GM12878 (cell line): Measurements from ENCODE around the gene NKAP. TPM values are rescaled to one million over a fixed set of nuclear protein-coding genes. Genes with fewer than 3 reads are reported as not detected.

Source experiments
- ATAC-seq: fragments of 200-7000 bp; cut with Tn5 transposase; 3 replicates; pipeline ENCODE4 v1.9.1; 2020; ENCODE audit warnings: mild to moderate bottlenecking, moderate library complexity
- BruUV-seq: library from RNA; stranded (reverse); fragments of 400-500 nt; replicated peaks from 2 replicates; lab custom pipeline; 2021; lab: Mats Ljungman, UMichigan
- CTCF ChIA-PET: fragments of 300-600 bp; sonication (Branson Sonifier 250); formaldehyde crosslinking; extraction: SDS; loops from one replicate; lab custom pipeline; 2021; ENCODE audit warnings: inconsistent platforms; lab: Yijun Ruan, JAX
- POLR2A ChIA-PET: fragments of 350-600 bp; formaldehyde crosslinking; extraction: SDS; loops from one replicate; lab custom pipeline; 2021; ENCODE audit warnings: inconsistent platforms; lab: Charles Lee
- RAD21 ChIA-PET: fragments of 300-600 bp; sonication (Branson Sonifier 250); formaldehyde crosslinking; loops from one replicate; lab custom pipeline; 2023; ENCODE audit warnings: antibody characterized with exemption; ENCODE audit not compliant: unreplicated experiment; lab: Charles Lee
- SMC1A ChIA-PET: fragments of 300-600 bp; sonication (Branson Sonifier 250); formaldehyde crosslinking; loops from one replicate; lab custom pipeline; 2023; ENCODE audit not compliant: unreplicated experiment, uncharacterized antibody; lab: Charles Lee
- DNase-seq: peaks from one replicate; pipeline ENCODE4 v3.0.0-alpha.2; 2011; ENCODE audit warnings: low read depth, low spot score
- FAIRE-seq: peaks from 3 replicates; lab custom pipeline; 2011; peaks lifted over from hg19 to GRCh38; lab: Jason Lieb, UNC
- H2AFZ ChIP-seq: 2 replicates; pipeline ENCODE4 v1.6.0; 2011; ENCODE audit warnings: low read depth, low read length, control low read depth; ENCODE audit not compliant: control insufficient read depth
- H3K27ac ChIP-seq: 2 replicates; pipeline ENCODE4 v1.5.1; 2011; ENCODE audit warnings: control low read depth; ENCODE audit not compliant: control insufficient read depth, insufficient read depth
- H3K27me3 ChIP-seq, 2 experiments: replicated peaks in 1 of 2; 2 replicates each; pipeline versions ENCODE4 v1.6.0 to v1.6.1; 2011; ENCODE audit warnings: low read length in 1 of 2; ENCODE audit not compliant: control insufficient read depth in 2 of 2, insufficient read depth in 2 of 2
- H3K36me3 ChIP-seq, 2 experiments: 2 replicates each; pipeline ENCODE4 v1.5.1; 2011; ENCODE audit warnings: low read length in 1 of 2; ENCODE audit not compliant: control insufficient read depth in 2 of 2, insufficient read depth in 2 of 2
- H3K4me1 ChIP-seq: 2 replicates; pipeline ENCODE4 v1.6.1; 2011; ENCODE audit warnings: mild to moderate bottlenecking, low read length, moderate library complexity, mixed read lengths; ENCODE audit not compliant: control insufficient read depth, insufficient read depth
- H3K4me2 ChIP-seq: 2 replicates; pipeline ENCODE4 v1.6.0; 2011; ENCODE audit warnings: control low read depth; ENCODE audit not compliant: control insufficient read depth, insufficient read depth
- H3K4me3 ChIP-seq: fragments of 200-600 bp; sonication (generic); 2 replicates; pipeline ENCODE4 v1.5.1; 2016
- H3K79me2 ChIP-seq: 2 replicates; pipeline ENCODE4 v1.6.0; 2011; ENCODE audit warnings: low read length; ENCODE audit not compliant: control insufficient read depth, insufficient read depth
- H3K9ac ChIP-seq: 2 replicates; pipeline ENCODE4 v1.8.0; 2011; ENCODE audit warnings: low read length, control low read depth, mixed read lengths; ENCODE audit not compliant: control insufficient read depth, insufficient read depth
- H3K9me3 ChIP-seq: replicated peaks from 3 replicates; pipeline ENCODE4 v1.5.1; 2011; ENCODE audit warnings: mild to moderate bottlenecking, low read length; ENCODE audit not compliant: control insufficient read depth, insufficient read depth
- H4K20me1 ChIP-seq: 2 replicates; pipeline ENCODE4 v1.6.0; 2011; ENCODE audit not compliant: control insufficient read depth, insufficient read depth
- DPF2 ChIP-seq: fragments of 450-650 bp; IDR thresholded peaks from 2 replicates; pipeline ENCODE4 v1.6.1; 2017; ENCODE audit warnings: mild to moderate bottlenecking
- FOXK2 ChIP-seq: fragments of 450-650 bp; IDR thresholded peaks from 2 replicates; pipeline ENCODE4 v1.6.1; 2017; ENCODE audit warnings: mild to moderate bottlenecking, moderate library complexity
- WGBS: methylation state at CpG from one replicate; pipeline ENCODE4 v1.1.6; 2016; ENCODE audit warnings: low lambda C conversion rate; ENCODE audit not compliant: insufficient replicate concordance, insufficient coverage; ENCODE audit errors: missing lambda C conversion rate; 5-methylcytosine and 5-hydroxymethylcytosine counted together
- in situ Hi-C: fragments of 300-500 bp; cut with MboI; formaldehyde crosslinking; loops from 9 replicates; pipeline ENCODE4 v1.14.3; 2018; ENCODE audit warnings: mixed read lengths
- intact Hi-C: fragments of 100-400 bp; cut with micrococcal nuclease; formaldehyde crosslinking; loops from one replicate; pipeline ENCODE4 v1.14.2; 2022; ENCODE audit not compliant: unreplicated experiment
- polyA plus RNA-seq, 11 experiments: library from polyadenylated mRNA; depleted of rRNA in 4 of 11; unstranded in 6 of 11; stranded (reverse) in 5 of 11; fragments of >200 nt; fragmentation: Nextera tagmentation in 4 of 11; fragmentation: Illumina TruSeq in 1 of 11; extraction: Ambion mirVana in 4 of 11; extraction: Trizol in 1 of 11; gene quantifications; 1 replicate in 1 of 11; 2 replicates in 10 of 11; pipeline versions ENCODE4 v1.2.1 to v1.2.3, GENCODE V29; 2011 to 2016; ENCODE audit warnings: inconsistent platforms in 2 of 11, missing spikeins in 2 of 11, low read depth in 1 of 11
- total RNA-seq, 4 experiments: library from RNA; depleted of rRNA in 3 of 4; stranded (reverse); fragments of >200 nt in 3 of 4; fragmentation: Illumina TruSeq in 1 of 4; extraction: Trizol in 1 of 4; gene quantifications; 2 replicates each; pipeline versions ENCODE4 v1.2.1 to v1.2.3, GENCODE V29; 2013 to 2021
- TF ChIP-seq, protein P1 (sequence below): IDR thresholded peaks from 2 replicates; pipeline ENCODE4 v1.6.1; 2011; ENCODE audit warnings: low read depth, mild to moderate bottlenecking, low read length, moderate library complexity, borderline replicate concordance; ENCODE audit errors: extremely low read depth

The NKAP gene
- total and polyA plus RNA-seq, 10 of the 15 experiments (the other 5 are each of a cell fraction or from before 2014, with no cell fraction given) = 2.4 to 6.9 (median 5.3) TPM

DNA sequence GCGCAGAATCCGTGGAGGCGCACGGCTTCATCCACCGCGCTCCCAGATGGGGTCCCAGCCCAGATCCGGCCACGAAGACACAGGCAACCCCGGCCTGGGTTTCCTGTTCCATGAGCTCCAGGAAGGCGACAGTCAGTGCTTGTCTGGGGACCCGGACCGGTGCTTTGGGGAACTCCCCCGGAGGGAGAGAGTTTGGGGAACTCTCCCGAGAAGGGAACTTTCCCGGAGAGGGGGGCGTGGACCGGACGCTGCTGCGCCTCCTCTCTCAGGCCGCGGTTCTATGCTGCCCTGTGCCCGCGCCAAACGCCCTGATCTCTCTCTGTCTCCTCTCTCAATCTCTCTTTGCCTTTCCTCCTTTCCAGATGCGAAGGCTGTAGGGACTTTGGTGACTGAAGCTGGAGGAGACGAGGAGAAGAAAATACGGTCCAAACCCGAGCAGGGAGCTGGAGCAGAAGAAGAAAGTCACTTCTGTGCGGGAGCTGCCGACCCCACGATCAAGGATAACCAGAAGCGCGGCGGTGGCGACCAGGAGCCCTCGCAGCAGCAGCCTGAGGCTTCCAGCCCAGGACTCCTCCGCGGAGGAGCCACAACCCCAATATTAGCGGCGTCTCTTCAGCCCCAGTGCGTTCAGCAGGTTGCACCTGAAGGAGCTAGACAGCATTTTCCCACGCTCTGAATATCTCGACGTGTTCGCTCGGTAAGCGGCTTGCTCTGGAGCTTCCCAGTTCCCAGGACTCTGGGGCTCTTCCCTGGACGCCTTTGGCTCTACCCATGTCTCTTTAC lies 47.6 kb upstream of the NKAP start:
- Histone ChIP-seq H3K27ac (no peak overlapping the region), H3K27me3 (peaks cover 6 to 16% of the 10 kb centered on the region in 2 experiments), H2AFZ (peak overlapping the region; percentile 18)
- in situ Hi-C loops = loop anchor here (25.0 kb wide), 1 partner anchor 146 kb away; no protein-coding TSS in a partner anchor
- BruUV-seq = no TSS peak
- CTCF ChIA-PET = interaction anchor here (0.8 to 4.5 kb wide), 2 partner anchors 11 to 44 kb away, joined by 3 to 22 read pairs; no protein-coding TSS in a partner anchor
- TF ChIP-seq DPF2 = 0 out of 2 replicates have a peak, but pooled peaks have one; percentile 8
- TF ChIP-seq, protein P1, sequence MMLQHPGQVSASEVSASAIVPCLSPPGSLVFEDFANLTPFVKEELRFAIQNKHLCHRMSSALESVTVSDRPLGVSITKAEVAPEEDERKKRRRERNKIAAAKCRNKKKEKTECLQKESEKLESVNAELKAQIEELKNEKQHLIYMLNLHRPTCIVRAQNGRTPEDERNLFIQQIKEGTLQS = no peak
- TF ChIP-seq, all 136 proteins: peak for 1
- ChIA-PET RAD21 (no interaction called here), POLR2A (no interaction called here), SMC1A (interaction anchor here (0.9 kb wide), 1 partner anchor 41 kb away, joined by 3 read pairs; no protein-coding TSS in a partner anchor)
- intact Hi-C loops = no loop called here
- DNase-seq = no peak
- Histone ChIP-seq H3K4me1 (no peaks in the 10 kb centered on the region), H3K4me2 (peak overlapping the region; percentile 44), H3K9ac (no peak overlapping the region), H3K36me3 (no peaks in the 10 kb centered on the region), H3K4me3 (peak overlapping the region; percentile 41; the same call in 1 of the 2 replicates), H3K79me2 (no peaks in the 10 kb centered on the region), H4K20me1 (no peaks in the 10 kb centered on the region), H3K9me3 (no peaks in the 10 kb centered on the region)
- ATAC-seq = peak; percentile 80
- no peak for FAIRE-seq
- 38% methylated on average over 46 of the region's 48 CpGs for WGBS

DNA sequence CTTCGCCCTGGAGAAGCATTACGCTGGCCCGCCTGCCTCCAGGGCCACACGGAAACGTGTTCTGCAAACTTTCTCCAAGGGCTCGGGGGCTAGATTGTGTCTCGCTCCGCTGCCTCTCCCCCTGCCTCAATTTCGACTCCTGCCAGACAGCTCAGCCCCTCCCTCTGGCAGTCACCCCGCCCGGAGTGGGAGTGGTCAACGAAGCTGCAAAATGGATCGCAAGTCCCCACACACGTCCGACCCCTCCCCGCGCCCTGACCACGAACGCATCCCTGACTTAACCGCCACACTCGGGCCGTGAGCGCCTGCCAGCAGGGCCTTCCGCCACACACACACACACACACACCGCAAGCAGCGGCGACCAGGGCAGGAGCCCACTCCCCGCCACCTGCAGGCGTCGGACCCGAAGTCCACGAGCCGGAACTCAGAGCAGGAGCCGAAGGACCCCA lies 47.0 kb upstream of the NKAP start:
- Histone ChIP-seq H3K36me3 (no peaks in the 10 kb centered on the region), H3K27me3 (peaks cover 3 to 16% of the 10 kb centered on the region in 2 experiments), H3K9me3 (no peaks in the 10 kb centered on the region), H2AFZ (no peak overlapping the region), H3K4me3 (peak overlapping the region; percentile 41; the same call in 1 of the 2 replicates), H3K79me2 (no peaks in the 10 kb centered on the region), H3K9ac (no peak overlapping the region), H3K4me1 (no peaks in the 10 kb centered on the region), H4K20me1 (no peaks in the 10 kb centered on the region), H3K4me2 (peak overlapping the region; percentile 44), H3K27ac (no peak overlapping the region)
- DNase-seq (no peak), FAIRE-seq (no peak), ATAC-seq (peak; percentile 61)
- WGBS = 43% methylated on average over 21 of the region's 34 CpGs
- in situ Hi-C loops = loop anchor here (25.0 kb wide), 1 partner anchor 147 kb away; no protein-coding TSS in a partner anchor
- BruUV-seq = no TSS peak
- SMC1A ChIA-PET = no interaction called here
- TF ChIP-seq DPF2 (peak; percentile 22; the same call in 1 of the 2 replicates), FOXK2 (no peak)
- RAD21 ChIA-PET = no interaction called here
- POLR2A ChIA-PET = no interaction called here
- intact Hi-C loops = no loop called here
- CTCF ChIA-PET = interaction anchor here (4.5 kb wide), 1 partner anchor 10 kb away, joined by 22 read pairs; no protein-coding TSS in a partner anchor
